Measurements from ENCODE around the gene ATP5F1D.

The ATP5F1D gene

GRCh38 chr19:1290703-1291651, 49.4 kb downstream of the ATP5F1D start:
- DNase-seq = no peak
- ATAC-seq (replicated peaks) = no peak
- H3K27ac Mint-ChIP-seq = no peak overlapping the region
- peaks cover 23 to 65% of the 10 kb centered on the region in 2 donors for H3K27me3 Mint-ChIP-seq
- H3K4me1 Mint-ChIP-seq (ENCODE audit: low read depth in 2 of 2) = peaks cover 4 to 7% of the 10 kb centered on the region in 2 donors
- H3K9me3 Mint-ChIP-seq = no peaks in the 10 kb centered on the region
- H3K36me3 Mint-ChIP-seq (ENCODE audit: insufficient read depth) = no peaks in the 10 kb centered on the region
- no peak overlapping the region for H3K4me3 Mint-ChIP-seq

- H3K9me3 Mint-ChIP-seq = no peaks in the 10 kb centered on the region
- peaks cover 17 to 57% of the 10 kb centered on the region in 2 donors for H3K27me3 Mint-ChIP-seq
- no peak overlapping the region for H3K27ac Mint-ChIP-seq
- no peak for DNase-seq
- H3K36me3 Mint-ChIP-seq (ENCODE audit: insufficient read depth) = no peaks in the 10 kb centered on the region
- H3K4me3 Mint-ChIP-seq = no peak overlapping the region
- H3K4me1 Mint-ChIP-seq (ENCODE audit: low read depth in 2 of 2) = peaks cover 2 to 4% of the 10 kb centered on the region in 2 donors
- no peak for ATAC-seq (replicated peaks)
These were observed 50.3 kb downstream of the ATP5F1D start for GRCh38 chr19:1291761-1292418.

- Mint-ChIP-seq H3K27ac (no peak overlapping the region), H3K36me3 (ENCODE audit: insufficient read depth) (no peaks in the 10 kb centered on the region), H3K27me3 (peaks cover 17 to 56% of the 10 kb centered on the region in 2 donors), H3K9me3 (no peaks in the 10 kb centered on the region), H3K4me3 (no peak overlapping the region), H3K4me1 (ENCODE audit: low read depth in 2 of 2) (peaks cover 2 to 4% of the 10 kb centered on the region in 2 donors)
- ATAC-seq (replicated peaks) (no peak), DNase-seq (no peak)
These were observed 51.0 kb downstream of the ATP5F1D start for GRCh38 chr19:1292419-1293151.

- DNase-seq (no peak), ATAC-seq (replicated peaks) (no peak)
- no peaks in the 10 kb centered on the region for H3K36me3 Mint-ChIP-seq (ENCODE audit: insufficient read depth)
- H3K27ac Mint-ChIP-seq = no peak overlapping the region
- H3K4me1 Mint-ChIP-seq (ENCODE audit: low read depth in 2 of 2) = peaks cover 0 to 4% of the 10 kb centered on the region in 2 donors
- no peak overlapping the region for H3K4me3 Mint-ChIP-seq
- H3K9me3 Mint-ChIP-seq = no peaks in the 10 kb centered on the region
- peaks cover 17 to 51% of the 10 kb centered on the region in 2 donors for H3K27me3 Mint-ChIP-seq
These were observed 52.4 kb downstream of the ATP5F1D start for GRCh38 chr19:1293782-1294604.
